Measurements from ENCODE around the gene ETFA.
"Not testable (repeated sequence)": the region's sequence is repeated elsewhere in the genome, so short reads cannot be mapped to it uniquely, and the experiment has no call there.

Gene ETFA

GRCh38 chr15:76270876-76271275 lies 40.4 kb downstream of the ETFA start:
- no peak for DNase-seq

GRCh38 chr15:76267077-76267476 lies 44.2 kb downstream of the ETFA start:
- DNase-seq: no peak

GRCh38 chr15:76265769-76266168 lies 45.5 kb downstream of the ETFA start:
- DNase-seq: not testable (repeated sequence)

- no peak for DNase-seq
These were observed 50.9 kb downstream of the ETFA start for GRCh38 chr15:76260246-76260938.

- DNase-seq: no peak
These were observed 51.9 kb downstream of the ETFA start for GRCh38 chr15:76259392-76259791.

- no peak for DNase-seq
These were observed 52.8 kb downstream of the ETFA start for GRCh38 chr15:76258460-76258859.

GRCh38 chr15:76253691-76254473 lies 57.4 kb downstream of the ETFA start:
- no peak for DNase-seq

- no peak for DNase-seq
These were observed 59.0 kb downstream of the ETFA start for GRCh38 chr15:76252249-76252648.

- DNase-seq: no peak
These were observed 59.6 kb downstream of the ETFA start for GRCh38 chr15:76251717-76252116.

- DNase-seq: peak; percentile 49
These were observed 66.1 kb downstream of the ETFA start for GRCh38 chr15:76245072-76245610.

- peak; percentile 66 for DNase-seq
These were observed 71.5 kb downstream of the ETFA start for GRCh38 chr15:76239786-76240185.

- DNase-seq: no peak
These were observed 74.9 kb downstream of the ETFA start for GRCh38 chr15:76236350-76236749.

GRCh38 chr15:76235186-76235826 lies 76.0 kb downstream of the ETFA start:
- DNase-seq: peak; percentile 35

- peak; percentile 33 for DNase-seq
These were observed 76.9 kb downstream of the ETFA start for GRCh38 chr15:76234337-76234889.

- no peak for DNase-seq
These were observed 77.3 kb downstream of the ETFA start for GRCh38 chr15:76233921-76234320.

- no peak for DNase-seq
These were observed 82.0 kb downstream of the ETFA start for GRCh38 chr15:76229266-76229665.

GRCh38 chr15:76223521-76223920 lies 87.7 kb downstream of the ETFA start:
- no peak for DNase-seq

GRCh38 chr15:76222159-76222558 lies 89.1 kb downstream of the ETFA start:
- no peak for DNase-seq

- DNase-seq: no peak
These were observed 90.0 kb downstream of the ETFA start for GRCh38 chr15:76221085-76221767.

- DNase-seq: no peak
These were observed 93.4 kb downstream of the ETFA start for GRCh38 chr15:76217882-76218217.

GRCh38 chr15:76217029-76217881 lies 94.0 kb downstream of the ETFA start:
- no peak for DNase-seq

- no peak for DNase-seq
These were observed 95.6 kb downstream of the ETFA start for GRCh38 chr15:76215634-76216033.
